ENCODE data around the gene LRRC1. TPM values are rescaled to one million over a fixed set of nuclear protein-coding genes. Genes with fewer than 3 reads are reported as not detected.

LRRC1 gene
- total RNA-seq, 1 donor from 2014 or later = 14.3 TPM

DNA sequence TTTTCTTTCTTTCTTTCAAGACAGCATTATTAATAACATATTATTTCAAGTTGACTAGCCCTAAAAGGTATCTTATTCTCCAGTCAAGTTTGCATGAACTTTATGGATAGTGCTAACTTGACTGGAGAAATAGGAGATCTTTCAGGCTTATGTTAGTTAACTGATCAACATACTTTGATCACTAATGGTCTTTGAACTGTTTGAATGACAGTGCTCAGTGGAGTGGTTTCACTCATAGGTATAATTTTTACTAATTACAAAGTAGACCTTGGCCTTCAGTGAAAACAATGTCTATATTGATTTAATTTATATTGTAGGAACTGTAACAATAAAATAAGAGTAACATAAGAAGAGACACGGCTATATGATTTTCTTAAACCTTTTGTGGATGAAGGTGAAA, 8.0 kb upstream of the LRRC1 start:
- H3K27me3 Mint-ChIP-seq (ENCODE audit: low read depth, unreplicated experiment) = no peaks in the 10 kb centered on the region
- H3K36me3 Mint-ChIP-seq (ENCODE audit: low read depth, unreplicated experiment) = peaks cover 1% of the 10 kb centered on the region
- H3K4me3 ChIP-seq (ENCODE audit: insufficient read depth, low read depth, low read length) = no peak overlapping the region
- H3K9ac ChIP-seq (ENCODE audit: low read length) = no peak overlapping the region
- H3K36me3 ChIP-seq (ENCODE audit: insufficient read depth, low read length) = no peaks in the 10 kb centered on the region
- no peaks in the 10 kb centered on the region for H4K20me1 ChIP-seq (ENCODE audit: insufficient read depth, low read length)
- H2AFZ ChIP-seq (ENCODE audit: low read depth, low read length) = no peak overlapping the region
- peaks cover 4% of the 10 kb centered on the region for H3K9me3 Mint-ChIP-seq (ENCODE audit: unreplicated experiment)
- H3K4me1 ChIP-seq (ENCODE audit: insufficient read depth, low read length) = no peaks in the 10 kb centered on the region
- no peaks in the 10 kb centered on the region for H3K9me3 ChIP-seq (ENCODE audit: insufficient read depth, low read depth, low read length)
- DNase-seq (ENCODE audit: low read depth) (no peak), FAIRE-seq (no peak)
- H3K27ac Mint-ChIP-seq (ENCODE audit: unreplicated experiment) = no peak overlapping the region
- no peaks in the 10 kb centered on the region for H3K27me3 ChIP-seq (ENCODE audit: insufficient read depth, low read length)
- TF ChIP-seq, protein P1, sequence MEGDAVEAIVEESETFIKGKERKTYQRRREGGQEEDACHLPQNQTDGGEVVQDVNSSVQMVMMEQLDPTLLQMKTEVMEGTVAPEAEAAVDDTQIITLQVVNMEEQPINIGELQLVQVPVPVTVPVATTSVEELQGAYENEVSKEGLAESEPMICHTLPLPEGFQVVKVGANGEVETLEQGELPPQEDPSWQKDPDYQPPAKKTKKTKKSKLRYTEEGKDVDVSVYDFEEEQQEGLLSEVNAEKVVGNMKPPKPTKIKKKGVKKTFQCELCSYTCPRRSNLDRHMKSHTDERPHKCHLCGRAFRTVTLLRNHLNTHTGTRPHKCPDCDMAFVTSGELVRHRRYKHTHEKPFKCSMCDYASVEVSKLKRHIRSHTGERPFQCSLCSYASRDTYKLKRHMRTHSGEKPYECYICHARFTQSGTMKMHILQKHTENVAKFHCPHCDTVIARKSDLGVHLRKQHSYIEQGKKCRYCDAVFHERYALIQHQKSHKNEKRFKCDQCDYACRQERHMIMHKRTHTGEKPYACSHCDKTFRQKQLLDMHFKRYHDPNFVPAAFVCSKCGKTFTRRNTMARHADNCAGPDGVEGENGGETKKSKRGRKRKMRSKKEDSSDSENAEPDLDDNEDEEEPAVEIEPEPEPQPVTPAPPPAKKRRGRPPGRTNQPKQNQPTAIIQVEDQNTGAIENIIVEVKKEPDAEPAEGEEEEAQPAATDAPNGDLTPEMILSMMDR (IDR thresholded peaks at IDR 0.05; ENCODE audit: insufficient read depth, low read depth, low read length) = no peak
- TF ChIP-seq EZH2 (IDR thresholded peaks at IDR 0.05; ENCODE audit: insufficient read depth, low read length) = no peak
- H3K27ac ChIP-seq (ENCODE audit: low read depth, low read length) = no peak overlapping the region
- no peak overlapping the region for H3K4me2 ChIP-seq (ENCODE audit: low read length)
- no peaks in the 10 kb centered on the region for H3K4me1 Mint-ChIP-seq (ENCODE audit: low read depth, unreplicated experiment)
- no peaks in the 10 kb centered on the region for H3K79me2 ChIP-seq (ENCODE audit: insufficient read depth, low read length)
- H3K4me3 Mint-ChIP-seq (ENCODE audit: unreplicated experiment) = no peak overlapping the region

GRCh38 chr6:53790886-53791285, 3.9 kb upstream of the LRRC1 start:
- H3K4me3 ChIP-seq (ENCODE audit: insufficient read depth, low read depth, low read length) = no peak overlapping the region
- H3K27me3 ChIP-seq (ENCODE audit: insufficient read depth, low read length) = no peaks in the 10 kb centered on the region
- H3K9me3 Mint-ChIP-seq (ENCODE audit: unreplicated experiment) = peaks cover 4% of the 10 kb centered on the region
- peaks cover 1% of the 10 kb centered on the region for H3K36me3 Mint-ChIP-seq (ENCODE audit: low read depth, unreplicated experiment)
- FAIRE-seq (no peak), DNase-seq (ENCODE audit: low read depth) (no peak)
- H3K4me3 Mint-ChIP-seq (ENCODE audit: unreplicated experiment) = no peak overlapping the region
- TF ChIP-seq, protein P1 (IDR thresholded peaks at IDR 0.05; ENCODE audit: insufficient read depth, low read depth, low read length) = no peak
- no peak for TF ChIP-seq EZH2 (IDR thresholded peaks at IDR 0.05; ENCODE audit: insufficient read depth, low read length)
- no peak overlapping the region for H2AFZ ChIP-seq (ENCODE audit: low read depth, low read length)
- peaks cover 6% of the 10 kb centered on the region for H3K4me1 Mint-ChIP-seq (ENCODE audit: low read depth, unreplicated experiment)
- no peaks in the 10 kb centered on the region for H3K79me2 ChIP-seq (ENCODE audit: insufficient read depth, low read length)
- H3K9ac ChIP-seq (ENCODE audit: low read length) = no peak overlapping the region
- H3K4me1 ChIP-seq (ENCODE audit: insufficient read depth, low read length) = peaks cover 13% of the 10 kb centered on the region
- no peaks in the 10 kb centered on the region for H4K20me1 ChIP-seq (ENCODE audit: insufficient read depth, low read length)
- H3K9me3 ChIP-seq (ENCODE audit: insufficient read depth, low read depth, low read length) = no peaks in the 10 kb centered on the region
- no peak overlapping the region for H3K27ac ChIP-seq (ENCODE audit: low read depth, low read length)
- no peak overlapping the region for H3K4me2 ChIP-seq (ENCODE audit: low read length)
- H3K27ac Mint-ChIP-seq (ENCODE audit: unreplicated experiment) = no peak overlapping the region
- no peaks in the 10 kb centered on the region for H3K36me3 ChIP-seq (ENCODE audit: insufficient read depth, low read length)
- H3K27me3 Mint-ChIP-seq (ENCODE audit: low read depth, unreplicated experiment) = no peaks in the 10 kb centered on the region

DNA sequence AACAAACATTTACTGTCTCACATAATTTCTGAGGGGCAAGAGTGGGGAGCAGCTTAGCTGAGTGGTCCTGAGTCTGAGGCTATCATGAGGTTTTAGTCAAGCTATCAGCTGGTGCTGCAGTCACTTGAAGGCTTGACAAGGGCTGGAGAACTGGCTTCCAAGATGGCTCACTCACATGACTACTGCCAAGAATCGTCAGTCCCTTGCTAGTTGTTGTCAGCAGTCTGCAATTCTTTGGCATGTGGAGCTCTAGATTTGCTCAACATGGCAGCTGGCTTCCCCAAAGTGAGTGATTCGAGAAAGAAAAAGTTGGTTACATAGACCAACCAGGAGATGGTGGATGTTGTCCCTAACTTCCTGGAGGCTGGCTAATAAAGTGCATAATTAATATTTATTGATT, 2.8 kb upstream of the LRRC1 start:
- Mint-ChIP-seq H3K4me3 (ENCODE audit: unreplicated experiment) (no peak overlapping the region), H3K36me3 (ENCODE audit: low read depth, unreplicated experiment) (peaks cover 1% of the 10 kb centered on the region), H3K9me3 (ENCODE audit: unreplicated experiment) (peaks cover 4% of the 10 kb centered on the region), H3K4me1 (ENCODE audit: low read depth, unreplicated experiment) (peaks cover 13% of the 10 kb centered on the region), H3K27ac (ENCODE audit: unreplicated experiment) (no peak overlapping the region), H3K27me3 (ENCODE audit: low read depth, unreplicated experiment) (no peaks in the 10 kb centered on the region)
- Histone ChIP-seq H3K4me3 (ENCODE audit: insufficient read depth, low read depth, low read length) (no peak overlapping the region), H3K9ac (ENCODE audit: low read length) (no peak overlapping the region), H2AFZ (ENCODE audit: low read depth, low read length) (no peak overlapping the region), H3K4me1 (ENCODE audit: insufficient read depth, low read length) (peaks cover 21% of the 10 kb centered on the region), H3K27me3 (ENCODE audit: insufficient read depth, low read length) (no peaks in the 10 kb centered on the region), H3K9me3 (ENCODE audit: insufficient read depth, low read depth, low read length) (no peaks in the 10 kb centered on the region), H3K79me2 (ENCODE audit: insufficient read depth, low read length) (no peaks in the 10 kb centered on the region), H4K20me1 (ENCODE audit: insufficient read depth, low read length) (peaks cover 7% of the 10 kb centered on the region), H3K36me3 (ENCODE audit: insufficient read depth, low read length) (no peaks in the 10 kb centered on the region), H3K4me2 (ENCODE audit: low read length) (no peak overlapping the region), H3K27ac (ENCODE audit: low read depth, low read length) (no peak overlapping the region)
- DNase-seq (ENCODE audit: low read depth) (no peak), FAIRE-seq (no peak)
- TF ChIP-seq, protein P1 (IDR thresholded peaks at IDR 0.05; ENCODE audit: insufficient read depth, low read depth, low read length) = no peak
- TF ChIP-seq EZH2 (IDR thresholded peaks at IDR 0.05; ENCODE audit: insufficient read depth, low read length) = no peak

Data from astrocyte (in vitro differentiated cells and primary cell).